EH (cell line): ENCODE data around the gene GATM.
"Not testable (repeated sequence)": the region's sequence is repeated elsewhere in the genome, so short reads cannot be mapped to it uniquely, and the experiment has no call there.

Experiments
- DNase-seq: peaks from one replicate; pipeline ENCODE4 v3.0.0-alpha.2; 2015; ENCODE audit warnings: low read depth

The GATM gene

GRCh38 chr15:45387380-45388007, 9.2 kb upstream of the GATM start:
- DNase-seq: peak; percentile 7

- no peak for DNase-seq
Measured at GRCh38 chr15:45386974-45387373, 8.6 kb upstream of the GATM start.

- DNase-seq: no peak
Measured at GRCh38 chr15:45386420-45386819, 8.1 kb upstream of the GATM start.

GRCh38 chr15:45385590-45385989, 7.2 kb upstream of the GATM start:
- no peak for DNase-seq

GRCh38 chr15:45384700-45385099, 6.4 kb upstream of the GATM start:
- DNase-seq: no peak

GRCh38 chr15:45378913-45379262, 544 bp upstream of the GATM start:
- DNase-seq: no peak

- DNase-seq: no peak
Measured at GRCh38 chr15:45377609-45378148, 665 bp downstream of the GATM start.

GRCh38 chr15:45376967-45377608, 1.3 kb downstream of the GATM start:
- DNase-seq: no peak

GRCh38 chr15:45376300-45376928, 1.9 kb downstream of the GATM start:
- no peak for DNase-seq

- no peak for DNase-seq
Measured at GRCh38 chr15:45375836-45376235, 2.5 kb downstream of the GATM start.

GRCh38 chr15:45373976-45374375, 4.4 kb downstream of the GATM start:
- DNase-seq: no peak

GRCh38 chr15:45372041-45372995, 6.0 kb downstream of the GATM start:
- no peak for DNase-seq

GRCh38 chr15:45371546-45371945, 6.8 kb downstream of the GATM start:
- no peak for DNase-seq

GRCh38 chr15:45370042-45370441, 8.3 kb downstream of the GATM start:
- DNase-seq: not testable (repeated sequence)

- not testable (repeated sequence) for DNase-seq
Measured at GRCh38 chr15:45367222-45367621, 11.1 kb downstream of the GATM start.

GRCh38 chr15:45364271-45364670, 14.1 kb downstream of the GATM start:
- no peak for DNase-seq

- DNase-seq: no peak
Measured at GRCh38 chr15:45363801-45364200, 14.5 kb downstream of the GATM start.

- no peak for DNase-seq
Measured at GRCh38 chr15:45363334-45363733, 15.0 kb downstream of the GATM start.

- no peak for DNase-seq
Measured at GRCh38 chr15:45362419-45362818, 15.9 kb downstream of the GATM start.

- DNase-seq: no peak
Measured at GRCh38 chr15:45361878-45362277, 16.5 kb downstream of the GATM start.

GRCh38 chr15:45355860-45356259, 22.5 kb downstream of the GATM start:
- DNase-seq: no peak

- no peak for DNase-seq
Measured at GRCh38 chr15:45354711-45355110, 23.6 kb downstream of the GATM start.
